Renal pelvis (tissue), 4 donors: ENCODE data around the gene RHOBTB3. TPM values are rescaled to one million over a fixed set of nuclear protein-coding genes. Genes with fewer than 3 reads are reported as not detected.
"Not testable (repeated sequence)": the region's sequence is repeated elsewhere in the genome, so short reads cannot be mapped to it uniquely, and the experiment has no call there.

ENCODE experiments used
- DNase-seq: peaks from one replicate; pipeline ENCODE4 v3.0.0-alpha.2; 2013
- polyA plus RNA-seq, 3 donors: library from polyadenylated mRNA; unstranded; fragments of 120-200 nt; gene quantifications; one replicate each; pipeline ENCODE4 v1.2.1, GENCODE V29; 2013; ENCODE audit not compliant: insufficient read length in 3 of 3

Gene RHOBTB3
- polyA plus RNA-seq, 3 donors = 61.3 to 80.2 (median 69.9) TPM

GRCh38 chr5:95794070-95794516 lies 63.0 kb downstream of the RHOBTB3 start:
- no peak for DNase-seq

GRCh38 chr5:95797301-95797700 lies 66.2 kb downstream of the RHOBTB3 start:
- DNase-seq = no peak

- no peak for DNase-seq
Observed at GRCh38 chr5:95798048-95798447, 66.9 kb downstream of the RHOBTB3 start.

- DNase-seq = no peak
Observed at GRCh38 chr5:95798545-95798944, 67.4 kb downstream of the RHOBTB3 start.

DNA sequence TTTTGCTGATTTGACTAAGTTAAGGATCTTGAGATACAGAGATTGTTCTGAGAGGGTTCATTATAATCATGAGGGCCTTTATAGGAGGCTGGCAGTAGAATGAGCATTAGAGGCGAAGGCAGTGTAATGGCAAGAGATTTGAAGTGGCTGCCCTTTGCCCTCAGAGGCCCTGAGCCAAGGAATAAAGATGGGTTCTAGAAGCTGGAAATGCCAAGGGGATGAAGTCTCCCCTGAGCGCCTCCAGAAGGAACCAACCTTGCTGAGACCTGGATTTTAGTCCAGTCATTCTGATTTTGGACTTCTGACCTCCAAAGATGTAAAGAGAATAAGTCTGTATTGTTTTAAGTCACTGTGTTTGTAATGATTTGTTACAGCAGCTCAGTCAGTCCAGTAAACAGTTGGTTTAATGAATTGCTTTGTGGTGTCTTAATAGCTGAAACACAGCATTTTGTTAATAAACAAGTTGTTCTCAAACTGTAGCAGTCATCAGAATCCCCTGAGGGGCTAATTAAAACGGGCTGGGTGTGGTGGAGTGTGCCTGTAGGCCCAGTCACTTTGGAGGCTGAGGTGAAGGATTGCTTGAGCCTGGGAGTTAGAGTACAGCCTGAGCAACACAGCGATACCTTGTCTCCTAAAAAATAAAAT lies 68.2 kb downstream of the RHOBTB3 start:
- DNase-seq = no peak

DNA sequence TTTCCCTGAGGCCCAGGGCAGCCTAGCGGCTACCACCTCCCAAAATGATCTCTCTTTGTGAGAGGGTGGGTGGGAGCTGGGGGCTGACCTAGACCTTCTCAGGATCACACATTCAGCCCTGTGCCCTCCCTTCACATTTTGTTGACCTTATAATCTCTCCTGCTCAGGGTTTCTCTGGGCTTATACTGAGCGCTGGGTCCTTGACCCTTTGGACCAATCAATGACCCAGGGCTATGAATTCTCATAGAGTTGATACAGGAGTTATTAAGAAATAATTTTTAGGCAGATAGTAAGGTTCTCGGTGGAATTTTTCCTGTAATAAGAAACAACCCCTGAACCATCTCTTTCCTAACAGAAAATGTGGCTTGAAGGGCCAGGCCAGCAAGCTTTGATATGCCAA lies 69.4 kb downstream of the RHOBTB3 start:
- DNase-seq = no peak

GRCh38 chr5:95801532-95801931 lies 70.4 kb downstream of the RHOBTB3 start:
- DNase-seq = no peak

DNA sequence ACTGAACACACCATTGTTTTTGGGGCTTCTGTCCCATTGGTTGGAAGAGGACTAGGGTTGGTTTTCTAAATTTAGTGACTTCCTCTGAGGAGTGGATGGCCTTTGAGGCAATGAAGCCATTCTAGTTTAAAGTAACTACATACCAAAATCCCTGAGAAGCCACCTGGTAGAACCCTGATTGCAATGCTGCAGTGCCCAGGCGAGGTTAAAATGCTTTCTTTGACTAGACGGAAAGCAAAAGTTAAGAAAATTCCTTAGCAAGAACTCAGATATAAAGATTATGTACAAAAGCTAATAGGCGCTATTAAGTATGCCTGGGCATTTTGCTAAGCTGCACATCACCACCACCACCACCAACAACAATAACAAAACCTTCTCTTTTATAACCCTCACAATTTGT lies 70.8 kb downstream of the RHOBTB3 start:
- no peak for DNase-seq

- DNase-seq = peak; percentile 31
Observed at GRCh38 chr5:95803271-95804148, 72.4 kb downstream of the RHOBTB3 start.

GRCh38 chr5:95804736-95805539 lies 73.8 kb downstream of the RHOBTB3 start:
- DNase-seq = no peak

GRCh38 chr5:95806687-95807086 lies 75.6 kb downstream of the RHOBTB3 start:
- no peak for DNase-seq

DNA sequence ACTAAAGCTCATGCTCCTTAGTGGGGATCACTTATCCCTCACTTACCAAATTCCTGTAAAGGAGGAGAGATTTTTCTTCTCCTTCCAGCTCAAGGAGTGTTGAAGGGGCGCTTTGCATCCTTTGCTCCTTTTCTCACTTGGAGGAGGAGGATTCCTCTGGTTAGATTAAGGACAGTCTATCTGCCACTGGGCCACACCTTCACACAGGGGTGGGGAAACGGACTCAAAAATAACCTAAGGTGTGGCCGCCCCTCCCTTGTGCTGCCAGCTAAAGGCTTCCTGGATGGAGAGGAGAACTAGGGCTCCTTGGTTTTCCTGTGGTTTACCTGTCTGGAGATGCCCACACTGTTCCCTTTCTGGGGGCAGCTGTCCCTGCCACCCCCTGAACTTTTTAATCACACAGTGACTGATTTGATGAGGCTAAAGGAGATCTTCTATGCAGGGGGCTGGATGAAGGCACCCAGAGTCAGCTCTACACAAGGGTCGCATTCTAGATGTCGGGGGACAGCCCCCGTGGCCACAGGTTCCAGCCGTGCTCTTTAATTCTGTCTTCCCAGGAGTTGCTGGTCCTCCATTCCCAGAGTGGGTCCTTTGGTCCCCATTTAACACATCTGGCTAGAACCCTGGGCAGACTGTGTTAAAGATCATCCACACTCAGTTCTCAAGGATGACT lies 77.0 kb downstream of the RHOBTB3 start:
- DNase-seq = no peak

DNA sequence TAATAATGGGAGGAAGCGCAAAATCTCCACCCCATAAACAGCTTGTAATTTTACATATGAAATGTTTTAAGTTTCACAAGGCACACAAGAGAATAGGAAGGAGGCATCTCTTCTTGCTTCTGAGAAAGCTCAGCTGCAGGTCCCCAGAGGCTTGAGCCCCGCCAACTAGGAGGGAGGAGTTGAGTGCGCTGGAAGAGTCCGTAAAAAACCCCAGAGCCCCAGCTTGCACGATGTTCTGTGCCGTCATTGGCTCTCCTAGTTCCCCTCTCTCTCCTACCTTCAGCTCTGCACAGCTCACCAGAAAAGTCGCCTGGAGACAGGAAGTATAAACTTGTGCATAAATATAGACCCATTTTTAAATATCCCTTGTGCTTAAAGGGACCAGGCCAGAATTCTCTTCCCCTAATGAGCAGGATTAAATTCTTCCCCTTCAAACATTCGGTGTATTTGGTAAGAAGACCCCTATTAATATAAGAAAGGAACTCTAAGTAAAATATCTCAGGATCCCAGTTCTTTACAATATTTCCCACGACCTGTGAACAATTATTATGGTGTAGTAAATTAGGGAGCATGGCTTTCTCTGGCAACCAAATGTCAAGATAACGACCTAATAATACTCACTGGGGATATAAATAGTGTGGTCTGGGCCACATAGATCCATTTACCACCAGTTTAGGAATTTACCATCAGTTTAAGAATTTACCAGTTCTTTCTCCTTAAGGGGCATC lies 77.7 kb downstream of the RHOBTB3 start:
- DNase-seq = peak; percentile 48

DNA sequence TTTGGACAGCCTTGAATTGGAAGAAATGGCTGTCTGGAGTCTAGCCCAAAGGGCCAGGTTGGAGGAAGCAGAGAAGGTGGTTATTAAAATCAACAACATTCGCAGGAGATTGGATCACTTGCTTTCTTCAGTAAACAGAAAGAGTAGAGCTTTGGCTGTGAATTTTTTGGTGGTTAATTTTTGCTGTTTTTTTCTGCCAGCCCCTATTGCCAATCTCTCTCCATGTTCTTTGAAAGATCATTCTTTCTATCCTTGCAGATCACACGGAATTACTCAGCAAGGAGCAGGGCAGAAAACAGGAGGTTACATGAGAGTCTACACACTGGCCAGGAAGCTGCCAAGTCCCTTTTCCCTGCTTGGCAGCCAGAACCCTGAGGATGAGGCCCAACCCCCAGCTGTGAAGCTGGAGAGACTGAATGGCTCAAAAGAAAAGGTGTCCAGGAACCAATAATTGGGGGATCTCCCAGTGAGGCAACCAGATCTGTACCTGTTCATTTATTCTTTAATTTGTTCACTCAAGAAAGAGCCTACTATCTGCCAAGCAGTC lies 78.4 kb downstream of the RHOBTB3 start:
- DNase-seq = no peak

DNA sequence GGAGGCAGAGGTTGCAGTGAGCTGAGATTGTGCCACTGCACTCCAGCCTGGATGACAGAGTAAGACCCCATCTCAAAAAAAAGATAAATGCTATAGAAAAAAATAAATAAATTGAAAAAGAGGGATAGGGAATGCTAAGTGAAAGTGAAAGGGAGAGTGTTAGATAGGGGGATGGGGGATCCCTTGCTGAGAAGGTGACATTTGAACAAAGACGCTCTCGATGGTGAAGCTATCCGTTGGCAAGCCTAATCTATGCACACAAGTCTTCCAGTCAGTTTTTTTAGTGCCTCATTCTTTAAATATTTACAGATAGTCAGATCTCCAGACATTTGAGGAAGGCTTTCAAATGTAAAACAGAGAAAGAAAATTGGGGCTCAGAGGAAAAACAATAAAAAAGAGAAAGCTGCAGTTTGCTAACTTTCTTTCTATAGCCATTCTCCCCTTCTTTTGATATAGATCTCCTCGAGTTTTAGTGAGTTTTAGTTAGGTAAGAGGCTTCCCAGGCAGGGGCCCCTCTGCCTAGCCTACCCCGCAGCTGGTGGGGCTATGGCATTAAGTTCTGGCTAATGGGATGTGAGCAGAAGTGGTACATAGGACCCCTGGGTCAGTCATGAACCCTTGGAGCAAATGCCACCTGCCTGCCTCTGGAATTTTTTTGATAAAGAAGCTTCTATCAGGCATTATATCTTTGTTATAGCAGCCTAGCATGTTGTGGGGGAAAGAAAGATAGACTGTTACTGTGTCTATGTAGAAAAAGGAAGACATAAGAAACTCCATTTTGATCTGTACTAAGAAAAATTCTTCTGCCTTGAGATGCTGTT lies 79.4 kb downstream of the RHOBTB3 start:
- no peak for DNase-seq

DNA sequence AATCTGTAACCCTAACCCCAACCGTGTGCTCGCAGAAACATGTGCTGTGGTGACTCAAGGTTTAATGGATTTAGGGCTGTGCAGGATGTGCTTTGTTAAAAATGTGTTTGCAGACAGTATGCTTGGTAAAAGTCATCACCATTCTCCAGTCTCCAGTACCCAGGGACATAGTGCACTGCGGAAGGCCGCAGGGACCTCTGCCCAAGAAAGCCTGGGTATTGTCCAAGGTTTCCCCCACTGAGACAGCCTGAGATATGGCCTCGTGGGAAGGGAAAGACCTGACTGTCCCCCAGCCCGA lies 79.9 kb downstream of the RHOBTB3 start:
- not testable (repeated sequence) for DNase-seq

DNA sequence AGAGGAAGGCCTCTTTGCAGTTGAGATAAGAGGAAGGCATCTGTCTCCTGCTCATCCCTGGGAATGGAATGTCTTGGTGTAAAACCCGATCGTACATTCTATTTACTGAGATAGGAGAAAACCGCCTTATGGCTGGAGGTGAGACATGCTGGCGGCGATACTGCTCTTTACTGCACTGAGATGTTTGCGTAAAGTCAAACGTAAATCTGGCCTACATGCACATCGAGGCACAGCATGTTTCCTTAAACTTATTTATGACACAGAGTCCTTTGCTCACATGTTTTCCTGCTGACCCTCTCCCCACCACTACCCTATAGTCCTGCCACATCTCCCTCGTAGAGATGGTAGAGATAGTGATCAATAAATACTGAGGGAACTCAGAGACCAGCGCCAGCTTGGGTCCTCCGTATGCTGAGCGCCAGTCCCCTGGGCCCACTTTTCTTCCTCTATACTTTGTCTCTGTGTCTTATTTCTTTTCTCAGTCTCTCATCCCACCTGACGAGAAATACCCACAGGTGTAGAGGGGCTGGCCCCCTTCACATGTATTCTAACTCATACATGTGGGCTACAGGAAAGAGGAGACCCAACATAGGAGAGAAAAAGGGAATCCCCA lies 80.4 kb downstream of the RHOBTB3 start:
- DNase-seq = not testable (repeated sequence)

DNA sequence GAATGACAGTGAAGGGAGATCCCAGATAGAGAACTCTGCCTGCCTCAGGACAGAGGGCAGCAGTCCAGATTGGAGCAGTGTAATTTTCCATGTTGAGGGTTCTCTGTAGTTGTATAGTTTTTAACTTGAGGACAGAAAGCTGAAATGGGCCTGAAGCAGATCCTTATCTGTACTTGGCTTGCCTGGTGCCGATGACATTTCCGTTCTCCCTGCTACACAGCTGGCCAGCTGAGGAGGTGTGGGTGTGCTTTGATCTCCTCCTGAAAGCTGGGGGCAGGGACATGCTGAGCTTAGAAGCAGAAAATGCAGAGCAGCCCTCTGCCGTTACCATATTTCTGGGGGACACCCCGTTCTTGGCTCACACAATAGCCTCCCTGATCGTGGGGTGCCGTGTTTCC lies 80.9 kb downstream of the RHOBTB3 start:
- DNase-seq = no peak

DNA sequence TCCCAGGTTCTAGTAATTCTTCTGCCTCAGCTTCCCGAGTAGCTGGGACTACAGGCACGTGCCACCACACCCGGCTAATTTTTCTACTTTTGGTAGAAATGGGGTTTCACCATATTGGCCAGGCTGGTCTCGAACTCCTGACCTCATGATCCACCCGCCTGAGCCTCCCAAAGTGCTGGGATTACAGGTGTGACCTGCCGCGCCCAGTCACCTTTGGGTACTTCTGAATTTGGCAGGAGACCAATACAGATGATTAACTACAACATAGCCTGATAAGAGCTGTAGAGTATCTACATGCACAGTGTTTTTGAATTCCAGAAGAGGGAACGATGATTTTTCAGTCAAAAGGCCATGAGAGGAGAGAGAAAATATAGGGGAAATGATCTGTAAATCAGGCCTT lies 81.9 kb downstream of the RHOBTB3 start:
- DNase-seq = not testable (repeated sequence)
